ENCODE measurements around the gene OR2T8.

The OR2T8 gene

GRCh38 chr1:247962911-247963588 is 43.0 kb downstream of the OR2T8 start:
- DNase-seq, result no peak

GRCh38 chr1:247964933-247965332 is 44.9 kb downstream of the OR2T8 start, which contains the start of gene OR2AK2:
TSS of gene OR2AK2 (plus strand) at chr1:247965233. CDS start at chr1:247965377, 144 bp downstream.
- DNase-seq, result no peak

- DNase-seq, result no peak
These were observed 46.6 kb downstream of the OR2T8 start for GRCh38 chr1:247966532-247967204.

Measured in activated T-cell treated with anti-CD3 and anti-CD28 coated beads for 4 hours (primary cell).